Keratinocyte (primary cell): ENCODE data around the gene SETBP1.

ENCODE experiments used
- CTCF ChIP-seq, 3 experiments: IDR thresholded peaks in 1 of 3; conservative IDR thresholded peaks in 1 of 3; optimal IDR thresholded peaks in 1 of 3; 2 replicates in 2 of 3; 3 replicates in 1 of 3; pipeline versions ENCODE3 to v1.5.1; 2011; ENCODE audit warnings: low read length in 3 of 3, mild to moderate bottlenecking in 3 of 3, moderate library complexity in 2 of 3, control low read depth in 1 of 3, inconsistent platforms in 1 of 3; ENCODE audit not compliant: insufficient read depth in 2 of 3; ENCODE audit errors: extremely low read depth in 1 of 3
- EZH2 ChIP-seq: IDR thresholded peaks from one replicate; pipeline ENCODE4 v1.6.1; 2012; ENCODE audit warnings: inconsistent platforms, mild to moderate bottlenecking, low read length, moderate library complexity

GRCh38 chr18:44802508-44802907 lies 121.8 kb downstream of the SETBP1 start:
- TF ChIP-seq EZH2: no peak
- no peak for TF ChIP-seq CTCF (optimal IDR thresholded peaks at IDR 0.05 in 1 of 3, IDR thresholded peaks at IDR 0.05 in 1 of 3, conservative IDR thresholded peaks at IDR 0.05 in 1 of 3; ENCODE audit: extremely low read depth in 1 of 3, insufficient read depth in 2 of 3, low read length in 3 of 3)
